HCEC 1CT (cell line): ENCODE results near the gene NBPF4.
"Not testable (repeated sequence)": the region's sequence is repeated elsewhere in the genome, so short reads cannot be mapped to it uniquely, and the experiment has no call there.

Experiments
- DNase-seq: peaks from one replicate; pipeline ENCODE4 v3.0.0-alpha.2; 2017

The NBPF4 gene

DNA sequence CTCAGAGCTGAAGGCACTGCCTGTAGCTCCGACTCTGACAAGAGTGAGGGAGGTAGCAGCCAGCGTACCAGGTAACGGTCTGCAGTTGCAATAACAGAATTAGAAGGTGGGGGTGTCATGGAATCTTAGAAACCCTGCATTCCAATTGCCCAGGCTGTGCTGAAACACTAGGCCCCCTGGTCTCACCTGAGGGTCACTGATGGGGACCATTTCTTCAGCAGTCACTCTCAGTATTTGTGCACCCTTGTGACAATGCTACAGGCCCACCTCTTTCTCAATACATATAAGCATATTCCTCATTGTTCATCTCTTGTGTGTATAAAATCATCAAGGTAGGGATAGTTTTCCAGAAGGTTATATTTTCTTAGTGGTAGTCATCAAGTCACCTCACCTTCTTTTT, at the start of gene NBPF4:
Gene NBPF4, minus strand, starts transcription at position 101 of the 400 bp plus-strand sequence. CDS start 315 bp downstream, outside the sequence.
- not testable (repeated sequence) for DNase-seq

DNA sequence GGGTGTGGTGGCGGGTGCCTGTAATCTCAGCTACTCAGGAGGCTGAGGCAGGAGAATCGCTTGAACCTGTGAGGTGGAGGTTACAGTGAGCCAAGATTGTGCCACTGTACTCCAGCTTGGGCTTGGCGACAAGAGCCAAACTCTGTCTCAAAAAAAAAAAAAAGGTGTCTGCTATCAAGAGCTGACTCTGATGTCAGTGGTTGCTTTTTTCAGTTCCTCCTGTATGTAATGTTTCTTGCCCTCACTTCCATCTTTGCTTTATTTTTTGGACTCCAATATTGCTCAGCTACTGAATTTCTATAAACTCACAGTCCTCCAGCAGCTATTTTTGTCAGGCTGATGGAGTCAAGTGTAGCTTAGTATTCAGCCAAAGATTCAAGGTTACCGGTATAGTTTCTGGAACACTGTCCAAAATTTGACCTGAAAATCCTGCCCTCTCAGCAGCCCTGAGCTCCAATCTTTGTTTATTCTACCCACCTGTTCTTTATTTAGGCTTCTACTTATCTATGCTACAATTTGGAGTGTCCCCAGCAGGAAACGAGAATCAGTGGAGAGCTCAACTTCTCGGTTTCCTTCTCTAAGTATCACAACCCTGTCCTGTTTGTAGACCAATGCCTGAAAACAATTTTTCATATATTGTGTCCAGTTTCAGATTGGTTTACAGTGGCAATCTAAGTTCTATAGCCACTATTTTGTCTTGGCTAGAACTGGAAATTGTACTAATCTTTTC, 38.8 kb upstream of the NBPF4 start:
- not testable (repeated sequence) for DNase-seq

DNA sequence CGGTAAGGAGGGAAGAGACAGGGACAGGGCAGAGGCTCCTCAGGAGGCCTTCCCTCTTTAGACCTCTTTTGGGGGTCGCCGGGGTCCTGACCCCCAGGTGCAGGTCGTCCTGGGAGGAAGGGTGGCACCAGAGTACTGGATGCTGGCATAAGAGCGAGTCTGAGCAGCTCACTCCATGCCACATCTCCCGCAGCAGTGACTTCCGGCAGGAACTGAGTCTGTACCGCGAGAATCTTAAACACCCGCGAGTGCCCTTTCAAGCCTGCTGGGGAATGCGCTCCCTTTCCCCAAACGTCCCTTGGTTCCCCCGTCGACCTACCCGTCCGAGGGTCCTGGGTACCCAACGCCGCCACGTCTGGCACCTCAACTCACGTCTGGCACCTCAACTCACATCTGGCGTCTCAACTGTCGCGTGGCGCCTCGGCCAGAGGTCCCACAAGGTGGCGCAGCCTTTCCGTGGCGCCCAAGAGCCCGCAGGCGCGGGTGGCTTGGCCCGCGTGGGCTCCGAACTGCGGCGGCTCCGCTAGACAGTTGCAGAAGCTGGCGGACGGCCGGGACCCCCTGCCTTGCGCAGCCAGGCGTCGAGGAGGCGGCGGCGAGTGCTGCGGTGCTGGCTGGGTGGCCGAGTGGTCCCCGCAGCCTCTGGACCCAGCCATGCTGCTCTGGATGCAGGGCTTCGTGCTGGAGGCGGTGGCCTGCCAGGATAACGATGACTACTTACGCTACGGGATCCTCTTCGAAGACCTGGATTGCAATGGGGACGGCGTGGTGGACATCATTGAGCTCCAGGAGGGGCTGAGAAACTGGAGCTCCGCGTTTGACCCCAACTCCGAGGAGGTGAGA, 28.8 kb upstream of the NBPF4 start:
- DNase-seq = not testable (repeated sequence)

DNA sequence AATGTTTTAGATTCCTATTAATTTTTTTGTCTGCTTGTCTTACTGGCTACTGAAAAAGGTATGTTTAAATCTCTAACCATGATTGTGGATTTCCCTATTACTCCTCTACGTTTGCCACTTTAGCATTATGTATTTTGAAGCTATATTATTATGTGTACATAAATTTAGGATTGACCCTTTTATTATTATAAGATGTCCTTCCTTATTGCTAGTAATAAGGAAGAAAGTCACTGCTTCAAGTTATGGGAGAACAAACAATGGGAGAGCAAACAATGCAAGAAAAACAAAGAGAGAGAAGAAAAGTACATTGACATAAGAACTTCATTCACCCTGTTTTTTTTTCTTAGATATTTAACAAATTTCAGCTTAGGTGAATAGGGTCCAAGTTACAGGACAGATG, 23.2 kb upstream of the NBPF4 start:
- not testable (repeated sequence) for DNase-seq

DNA sequence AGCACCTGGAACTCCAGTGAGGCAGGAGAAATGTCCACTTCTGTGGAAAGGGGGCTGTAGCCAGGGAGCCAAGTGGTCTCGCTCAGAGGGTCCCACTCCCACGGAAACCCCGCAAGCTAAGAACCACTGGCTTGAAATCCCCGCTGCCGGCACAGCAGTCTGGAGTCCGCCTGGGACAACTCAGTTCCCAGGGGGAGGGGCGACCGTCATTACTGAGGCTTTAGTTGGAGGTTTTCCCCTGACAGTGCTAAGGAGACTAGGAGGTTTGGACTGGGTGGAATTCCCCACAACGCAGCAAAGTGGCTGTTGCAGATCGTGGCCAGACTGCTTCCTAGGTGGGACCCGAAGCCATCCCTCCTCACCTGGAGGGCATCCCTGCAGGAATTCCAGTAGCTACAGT, 18.1 kb upstream of the NBPF4 start:
- DNase-seq = not testable (repeated sequence)

DNA sequence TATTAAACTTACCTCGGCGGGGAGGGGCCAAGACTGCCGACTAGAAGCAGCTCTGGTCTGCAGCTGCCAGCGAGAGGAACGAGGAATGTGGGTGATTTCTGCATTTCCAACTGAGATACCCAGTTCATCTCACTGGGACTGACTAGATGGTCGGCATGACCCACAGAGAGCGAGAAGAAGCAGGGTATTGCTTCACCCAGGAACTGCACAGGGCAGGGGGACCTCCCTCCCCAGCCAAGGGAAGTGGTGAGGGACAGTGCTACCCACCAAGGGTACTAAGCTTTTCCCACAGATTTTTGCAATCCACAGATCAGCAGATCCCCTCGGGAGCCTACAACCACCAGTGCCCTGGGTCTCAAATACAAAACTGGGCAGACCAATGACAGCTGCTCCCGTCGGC, 17.6 kb upstream of the NBPF4 start:
- not testable (repeated sequence) for DNase-seq

DNA sequence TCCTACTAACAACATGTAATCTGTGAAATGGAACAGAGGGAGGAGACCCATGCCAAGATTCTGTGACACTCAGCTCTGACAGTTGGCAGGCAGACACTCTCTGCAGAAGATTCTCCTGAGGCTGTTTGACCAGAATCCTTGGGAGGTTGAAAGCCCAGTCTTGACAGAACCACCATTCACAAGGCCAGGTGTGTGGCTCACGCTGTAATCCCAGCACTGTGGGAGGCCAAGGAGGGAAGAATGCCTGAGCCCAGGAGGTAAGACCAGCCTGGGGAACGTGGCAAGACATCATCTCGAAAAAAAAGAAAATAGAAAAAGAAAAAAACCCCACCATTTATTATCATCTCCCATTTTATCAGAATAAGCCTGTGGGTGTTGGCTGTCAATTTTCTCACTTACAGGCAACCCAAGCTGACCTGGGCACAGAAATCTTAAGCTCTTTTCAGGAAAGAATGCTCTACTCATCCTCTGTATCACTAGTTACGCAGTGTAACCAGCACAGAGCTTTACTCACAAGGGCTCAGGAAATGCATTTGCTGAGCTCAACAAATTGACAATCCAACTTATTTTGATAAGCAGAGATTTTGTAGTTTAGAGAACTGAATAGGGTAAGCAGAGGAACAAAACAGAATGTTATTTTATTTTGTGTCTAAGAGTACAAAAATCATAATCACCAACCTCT, 16.8 kb upstream of the NBPF4 start:
- not testable (repeated sequence) for DNase-seq

DNA sequence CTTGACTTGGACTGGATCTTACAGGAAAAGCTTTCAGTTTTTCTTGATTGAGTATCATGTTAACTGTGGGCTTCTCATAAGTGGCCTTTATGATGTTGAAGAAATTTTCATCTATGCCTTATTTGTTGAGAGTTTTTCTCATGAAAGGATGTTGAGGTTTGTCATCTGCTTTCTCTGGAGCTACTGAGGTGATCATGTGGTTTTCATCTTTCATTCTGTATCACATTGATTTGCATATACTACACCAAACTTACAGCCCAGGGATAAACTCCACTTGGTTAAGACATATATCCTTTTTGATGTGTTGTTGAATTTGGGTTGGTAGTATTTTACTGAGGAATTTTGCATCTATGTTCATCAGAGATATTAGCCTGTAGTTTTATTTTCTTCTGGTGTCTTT, 11.6 kb upstream of the NBPF4 start:
- not testable (repeated sequence) for DNase-seq

DNA sequence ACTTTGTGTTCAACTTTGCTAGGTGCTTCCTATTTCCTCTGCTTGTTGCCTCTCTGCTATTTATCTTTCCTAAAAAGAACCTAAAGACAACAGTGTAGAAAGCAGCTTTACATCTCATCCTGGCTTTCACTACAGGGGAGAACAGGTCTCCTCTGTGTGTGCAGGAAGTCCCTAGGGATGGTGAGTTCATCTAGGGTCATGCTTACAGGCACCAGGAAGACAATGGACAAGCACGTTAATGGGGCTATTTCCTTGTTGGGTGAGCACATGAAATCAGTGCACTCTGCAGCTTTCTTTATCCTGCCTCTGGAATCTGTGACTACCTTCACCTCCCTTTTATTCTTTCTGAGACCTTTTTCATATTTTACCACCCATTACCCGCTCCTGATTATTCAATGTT, 4.5 kb downstream of the NBPF4 start:
- not testable (repeated sequence) for DNase-seq

GRCh38 chr1:108235308-108235707, 8.6 kb downstream of the NBPF4 start:
- DNase-seq = not testable (repeated sequence)

DNA sequence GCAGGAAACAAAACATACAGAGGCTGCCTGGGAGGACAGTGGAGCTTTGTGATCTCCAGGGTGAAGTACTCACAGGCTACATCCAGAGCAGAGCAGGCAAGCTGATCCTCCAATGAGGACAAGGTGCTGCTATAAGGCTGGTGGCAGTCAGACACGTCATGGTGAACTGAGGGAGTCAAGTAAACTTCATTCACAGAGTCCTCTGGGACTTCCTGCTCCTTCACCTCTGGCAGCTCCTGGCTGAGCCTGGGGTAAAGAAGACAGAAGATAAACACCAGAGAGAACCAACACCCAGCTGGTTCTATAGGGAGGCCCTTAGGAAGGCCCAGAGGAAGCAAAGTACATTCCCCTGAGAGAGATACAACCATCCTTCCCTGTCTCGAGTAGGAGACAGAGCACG, 11.7 kb downstream of the NBPF4 start:
- DNase-seq = not testable (repeated sequence)

DNA sequence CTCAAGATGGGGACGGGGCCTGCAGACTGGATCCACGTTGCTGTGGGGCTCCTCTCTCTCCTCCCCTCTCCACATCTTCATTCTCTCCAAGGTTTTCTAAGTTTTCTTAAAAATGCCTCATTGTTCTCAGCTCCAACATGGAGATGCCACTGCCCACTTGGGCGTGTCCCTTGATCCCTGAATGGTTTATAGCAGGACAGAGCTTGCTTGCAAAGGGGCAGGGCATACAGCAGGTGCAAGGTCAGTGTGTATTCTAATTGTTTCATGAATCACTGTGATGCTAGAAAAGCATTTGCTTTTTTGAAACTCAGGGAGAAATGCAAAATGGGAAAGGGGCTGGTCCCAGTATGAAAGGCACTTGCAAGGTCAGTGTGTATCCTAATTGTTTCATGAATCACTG, 13.9 kb downstream of the NBPF4 start:
- DNase-seq = not testable (repeated sequence)

- not testable (repeated sequence) for DNase-seq
Measured at GRCh38 chr1:108227772-108228171, 16.1 kb downstream of the NBPF4 start.

- not testable (repeated sequence) for DNase-seq
Measured at GRCh38 chr1:108226855-108227254, 17.0 kb downstream of the NBPF4 start.

DNA sequence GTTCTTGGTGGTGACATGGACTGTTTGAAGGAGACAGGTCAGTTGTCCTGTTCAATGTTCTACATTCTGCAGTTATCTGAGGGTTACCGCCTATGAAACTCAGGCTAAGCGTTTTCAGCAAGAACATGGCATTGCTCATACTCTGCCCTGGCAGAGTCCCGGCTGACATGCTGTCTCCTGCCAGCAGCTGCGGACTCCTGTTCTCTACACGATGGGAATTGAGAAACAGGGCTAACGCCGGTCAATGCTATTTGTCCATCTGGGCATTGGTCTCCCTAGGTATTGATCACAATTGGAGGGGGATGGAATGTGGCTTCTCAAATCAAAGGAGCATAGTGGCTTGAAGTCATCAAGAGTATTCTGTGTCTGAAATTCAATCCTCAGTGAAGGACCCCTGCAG, 20.6 kb downstream of the NBPF4 start:
- DNase-seq = not testable (repeated sequence)

GRCh38 chr1:108217515-108218174, 26.2 kb downstream of the NBPF4 start:
- not testable (repeated sequence) for DNase-seq

DNA sequence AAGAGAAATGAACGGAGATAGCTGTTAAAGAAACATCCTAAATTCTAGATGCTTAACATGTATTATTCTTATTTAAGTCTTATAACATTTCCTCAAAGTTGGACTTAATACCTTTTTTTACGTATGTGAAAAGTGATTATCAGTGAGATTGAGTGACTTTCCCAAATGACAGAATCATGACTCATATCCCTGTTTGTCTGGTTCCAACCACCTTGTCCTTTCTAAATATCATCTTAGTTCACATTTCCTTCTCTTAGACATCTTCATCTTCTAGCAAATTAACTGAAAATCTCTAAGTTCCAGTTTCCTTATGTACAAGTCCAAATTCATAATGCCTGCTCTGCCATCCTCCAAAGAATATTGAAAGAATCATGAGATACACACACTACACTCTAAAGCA, 26.9 kb downstream of the NBPF4 start:
- not testable (repeated sequence) for DNase-seq

DNA sequence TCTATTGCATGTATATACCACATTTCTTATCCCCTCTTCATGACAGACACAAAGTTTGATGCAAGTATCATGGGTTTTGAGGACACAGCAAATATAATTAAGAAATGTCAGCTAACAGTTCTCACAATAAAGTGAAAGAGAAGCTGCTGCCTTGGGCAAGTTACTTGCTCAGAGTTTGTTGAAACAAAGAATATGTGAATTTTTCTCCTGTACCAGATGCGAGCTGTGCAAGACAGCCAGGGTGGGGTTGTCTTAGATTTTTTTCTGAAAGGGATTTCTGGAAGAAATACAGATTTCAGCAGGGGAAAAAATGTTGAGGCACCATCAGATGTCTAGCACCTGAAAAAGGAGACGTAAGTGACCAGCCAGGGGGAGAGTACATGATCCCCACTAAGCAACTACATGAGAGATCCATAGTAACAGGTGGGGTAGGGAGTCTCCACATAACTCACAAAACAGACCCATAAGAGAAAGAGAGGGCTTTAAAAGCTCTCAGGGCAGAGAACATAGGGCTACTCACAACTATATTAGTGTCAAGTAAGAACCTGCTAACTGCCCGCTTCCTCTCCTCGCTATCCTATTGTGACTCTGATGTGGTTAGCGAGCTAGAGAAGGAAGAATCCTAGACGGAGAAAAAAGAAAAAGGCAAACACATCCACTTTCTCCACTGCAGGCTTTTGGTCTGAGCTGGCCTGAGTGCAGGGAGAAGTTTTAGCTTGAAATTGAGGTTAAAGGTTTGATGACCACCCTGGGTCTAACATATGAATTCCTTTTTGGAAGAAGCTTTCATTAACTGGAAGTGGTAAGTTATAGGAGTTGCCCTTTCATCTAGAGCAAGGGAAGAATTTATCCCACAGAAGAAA, 27.6 kb downstream of the NBPF4 start:
- not testable (repeated sequence) for DNase-seq

GRCh38 chr1:108214641-108215465, 29.0 kb downstream of the NBPF4 start:
- DNase-seq = peak; percentile 35

DNA sequence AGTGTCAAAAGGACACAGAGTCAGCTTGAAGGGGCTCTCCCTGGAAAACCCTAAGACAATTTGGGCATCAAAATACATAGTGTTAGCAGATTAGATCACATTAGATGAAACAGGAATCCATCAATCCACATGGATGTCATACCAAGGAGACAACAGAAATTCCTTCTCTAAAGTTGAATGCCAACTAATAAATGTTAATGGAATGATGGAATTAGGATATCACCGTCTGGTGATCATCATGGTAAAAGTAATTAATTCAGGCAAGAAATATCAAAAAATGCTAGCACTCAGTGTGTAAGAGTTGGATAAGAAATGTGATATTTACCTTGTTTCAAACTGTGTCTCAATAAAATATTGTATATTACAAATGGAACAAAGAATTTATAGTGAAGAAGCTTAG, 32.9 kb downstream of the NBPF4 start:
- no peak for DNase-seq
